ENCODE measurements around the gene DRGX. TPM values are rescaled to one million over a fixed set of nuclear protein-coding genes. Genes with fewer than 3 reads are reported as not detected.

Gene DRGX
- total RNA-seq, 2 experiments from 2014 or later, result not detected

DNA sequence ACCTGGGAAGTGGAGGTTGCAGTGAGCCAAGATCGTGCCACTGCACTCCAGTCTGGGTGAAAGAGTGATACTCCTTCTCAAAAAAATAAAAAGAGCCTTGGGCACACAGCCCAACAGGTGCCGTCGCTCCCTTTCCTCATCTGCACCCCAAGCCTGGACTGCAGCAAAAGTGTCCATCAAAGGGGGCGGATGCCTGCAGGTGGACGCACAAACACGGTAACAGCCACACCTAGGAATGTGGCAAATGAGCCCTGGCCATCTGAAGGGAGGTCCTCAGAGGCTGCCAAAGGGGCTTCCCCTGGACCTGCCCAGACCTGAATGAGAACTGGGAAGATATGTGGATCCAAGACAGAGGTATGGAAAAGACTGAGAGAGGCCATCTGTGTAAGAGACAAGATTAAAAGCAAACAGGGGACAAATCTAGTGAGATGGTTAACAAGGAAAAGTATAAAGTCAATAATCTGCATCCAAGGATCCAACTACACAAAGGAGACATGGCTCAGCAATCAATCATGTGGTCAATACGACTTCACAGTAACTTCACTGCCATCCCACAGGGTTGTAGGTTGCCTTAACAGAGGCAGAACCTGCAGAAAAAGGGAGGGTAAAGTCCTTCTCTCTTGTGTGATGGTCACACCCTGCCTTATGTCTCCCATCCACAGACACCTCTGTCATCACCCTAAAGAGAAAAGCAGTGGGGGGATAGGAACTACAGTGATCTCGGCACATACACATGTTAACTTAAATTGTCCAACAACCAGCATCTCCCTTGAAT, 25.4 kb downstream of the DRGX start:
- CTCF ChIA-PET, result no interaction called here
- H3K9me3 Mint-ChIP-seq (ENCODE audit: low read depth), result no peaks in the 10 kb centered on the region
- no peaks in the 10 kb centered on the region for H3K4me1 Mint-ChIP-seq
- no peaks in the 10 kb centered on the region for H3K36me3 Mint-ChIP-seq
- H3K4me3 Mint-ChIP-seq, result no peak overlapping the region
- ATAC-seq, result no peak
- peaks cover 15% of the 10 kb centered on the region for H3K27me3 Mint-ChIP-seq
- DNase-seq, result no peak
- H3K27ac Mint-ChIP-seq, result no peak overlapping the region

DNA sequence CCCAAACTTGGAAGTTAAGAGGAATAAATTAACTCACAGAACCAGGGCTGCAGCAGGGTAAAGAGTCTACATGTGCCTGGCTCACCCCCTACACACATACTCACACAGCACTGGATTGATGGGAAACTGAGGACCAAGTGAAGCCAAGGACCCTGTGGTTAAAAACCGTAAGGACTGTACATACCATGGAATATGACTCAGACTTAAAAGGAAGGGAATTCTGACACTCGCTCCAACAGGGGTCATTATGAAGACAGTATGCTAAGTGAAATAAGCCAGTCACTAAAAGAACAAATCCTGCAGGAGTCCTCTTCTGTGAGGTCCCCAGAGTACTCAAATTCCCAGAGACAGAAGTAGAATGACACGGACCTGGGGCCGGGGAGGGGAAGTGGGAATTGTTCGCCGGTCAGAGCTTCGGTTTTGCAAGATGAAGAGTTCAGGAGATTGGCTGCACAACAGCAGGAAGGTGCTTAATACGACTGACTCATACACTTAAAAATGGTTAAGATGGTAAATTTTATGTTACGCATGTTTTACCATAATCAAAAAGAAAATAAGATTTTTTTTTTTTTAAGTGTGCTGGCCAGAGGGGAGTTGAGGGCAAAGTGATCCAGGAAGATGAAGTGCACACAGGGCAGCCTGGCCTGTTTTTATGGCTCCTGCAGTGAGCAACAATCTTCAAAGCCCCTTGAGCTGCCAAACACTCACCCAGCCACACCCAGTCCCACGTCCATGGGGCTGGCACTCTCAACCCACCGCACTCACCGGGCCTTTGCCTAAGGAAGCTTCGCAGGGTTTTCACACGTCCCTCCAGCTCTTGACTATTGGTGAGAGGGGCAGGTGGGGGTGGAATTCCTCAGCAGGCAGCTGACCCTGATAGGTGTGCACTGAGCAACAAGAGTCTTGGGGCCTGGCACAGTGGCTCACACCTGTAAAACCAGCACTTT, 26.4 kb downstream of the DRGX start:
- ATAC-seq, result no peak
- DNase-seq, result peak; percentile 29
- CTCF ChIA-PET, result no interaction called here
- Mint-ChIP-seq H3K4me3 (no peak overlapping the region), H3K27me3 (peaks cover 8% of the 10 kb centered on the region), H3K4me1 (no peaks in the 10 kb centered on the region), H3K9me3 (ENCODE audit: low read depth) (no peaks in the 10 kb centered on the region), H3K27ac (no peak overlapping the region), H3K36me3 (no peaks in the 10 kb centered on the region)

DNA sequence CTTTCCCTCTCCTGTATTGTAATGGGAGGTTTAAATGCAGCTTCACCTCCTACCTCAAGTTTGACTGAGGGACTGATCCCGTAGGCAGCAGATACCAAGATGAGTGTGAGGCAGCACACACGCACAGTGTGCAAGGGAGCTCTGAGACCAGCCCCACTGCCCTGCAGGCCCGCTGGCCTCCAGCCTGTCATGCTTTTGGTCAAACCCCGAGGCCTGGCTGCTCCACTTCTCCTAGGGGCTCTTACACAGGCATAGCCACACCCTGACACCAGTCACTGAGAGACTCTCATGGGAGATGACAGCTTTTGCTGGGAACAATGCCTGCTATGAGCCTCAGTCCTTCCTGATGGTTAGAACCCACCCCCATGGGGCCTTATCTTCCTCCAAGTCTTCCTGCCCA, 27.6 kb downstream of the DRGX start:
- ATAC-seq (no peak), DNase-seq (peak; percentile 11)
- Mint-ChIP-seq H3K4me3 (no peak overlapping the region), H3K27me3 (peaks cover 9% of the 10 kb centered on the region), H3K4me1 (no peaks in the 10 kb centered on the region), H3K36me3 (no peaks in the 10 kb centered on the region), H3K27ac (no peak overlapping the region), H3K9me3 (ENCODE audit: low read depth) (no peaks in the 10 kb centered on the region)
- CTCF ChIA-PET, result no interaction called here

DNA sequence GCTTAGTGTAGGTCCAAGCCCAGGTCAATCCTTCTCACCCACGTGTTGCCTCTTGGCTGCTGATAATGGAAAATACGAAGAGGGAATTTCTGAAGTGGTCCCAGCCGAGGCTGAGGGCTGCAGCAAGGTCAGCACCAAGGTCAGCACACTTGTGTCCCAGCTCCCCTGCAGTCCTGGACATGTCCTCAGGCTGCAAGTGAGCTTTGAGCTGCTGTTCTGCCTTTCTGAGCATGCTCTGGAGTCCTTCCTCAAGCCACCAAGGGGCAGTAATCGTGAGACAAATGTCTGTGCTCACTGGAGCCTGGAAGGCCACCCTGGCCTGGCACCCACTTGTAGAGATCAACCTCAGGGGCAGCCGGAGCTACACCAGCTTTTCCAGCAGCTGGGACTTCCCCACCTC, 28.3 kb downstream of the DRGX start:
- DNase-seq, result peak; percentile 33
- CTCF ChIA-PET, result no interaction called here
- no peak overlapping the region for H3K4me3 Mint-ChIP-seq
- no peaks in the 10 kb centered on the region for H3K9me3 Mint-ChIP-seq (ENCODE audit: low read depth)
- no peak for ATAC-seq
- peaks cover 11% of the 10 kb centered on the region for H3K27me3 Mint-ChIP-seq
- no peaks in the 10 kb centered on the region for H3K36me3 Mint-ChIP-seq
- no peak overlapping the region for H3K27ac Mint-ChIP-seq
- H3K4me1 Mint-ChIP-seq, result no peaks in the 10 kb centered on the region

DNA sequence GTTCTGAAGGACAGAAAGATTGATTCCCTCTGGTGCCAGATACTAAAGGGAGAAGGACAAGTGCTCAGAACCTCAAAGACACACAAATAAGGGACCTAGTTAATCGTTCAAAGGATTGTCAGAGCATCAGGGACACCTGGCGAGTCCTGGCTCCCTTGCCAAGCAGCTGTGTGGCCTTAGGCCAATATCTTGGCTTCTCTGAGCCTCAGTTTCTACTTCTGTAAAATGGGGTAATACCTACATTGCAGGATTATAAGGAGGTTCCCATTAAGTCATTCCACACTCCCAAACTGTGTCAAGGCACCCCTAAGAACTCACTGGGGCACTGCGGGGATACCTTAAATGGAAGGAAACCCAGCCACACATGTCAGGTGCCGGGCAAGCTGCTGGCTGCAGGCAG, 29.4 kb downstream of the DRGX start:
- no peaks in the 10 kb centered on the region for H3K4me1 Mint-ChIP-seq
- ATAC-seq (no peak), DNase-seq (no peak)
- H3K27ac Mint-ChIP-seq, result no peak overlapping the region
- H3K27me3 Mint-ChIP-seq, result peaks cover 11% of the 10 kb centered on the region
- no peaks in the 10 kb centered on the region for H3K36me3 Mint-ChIP-seq
- H3K4me3 Mint-ChIP-seq, result no peak overlapping the region
- CTCF ChIA-PET, result no interaction called here
- H3K9me3 Mint-ChIP-seq (ENCODE audit: low read depth), result no peaks in the 10 kb centered on the region

DNA sequence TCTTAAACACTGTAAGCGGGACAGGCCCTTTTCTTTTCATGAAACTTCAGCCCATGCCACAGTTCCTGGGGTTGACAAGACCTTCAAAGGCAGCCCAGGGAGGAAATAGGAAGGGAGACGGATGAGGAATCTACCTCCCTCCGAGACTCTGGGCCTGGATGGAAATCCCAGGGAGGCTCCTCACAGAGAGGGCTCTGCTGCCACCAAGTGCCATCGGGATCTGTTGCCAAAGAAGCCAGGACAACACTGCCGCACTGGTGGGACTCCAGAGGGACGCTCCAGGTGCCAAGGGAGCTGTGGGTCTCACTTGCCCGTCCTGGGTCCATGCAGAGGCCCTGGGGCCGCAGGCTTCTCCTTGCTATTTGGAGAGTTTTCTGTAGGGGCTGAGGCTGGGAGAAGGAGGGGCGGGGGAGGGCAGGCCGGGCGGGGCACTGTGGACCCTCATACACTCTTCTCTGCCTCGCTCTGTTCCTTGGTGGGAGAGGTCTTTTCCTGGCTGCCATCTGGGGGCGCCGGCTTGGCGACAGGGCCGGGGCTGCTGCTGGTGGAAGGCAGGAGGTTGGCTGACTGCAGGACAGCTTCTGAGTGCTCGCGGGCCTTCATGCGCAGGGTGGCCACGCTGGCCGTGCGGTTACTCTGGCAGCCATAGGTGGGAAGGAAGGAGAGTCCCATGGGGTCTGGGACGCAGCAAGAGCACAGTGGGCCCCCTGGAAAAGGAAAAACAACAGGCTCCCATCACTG, 30.0 kb downstream of the DRGX start:
- Mint-ChIP-seq H3K27me3 (peaks cover 11% of the 10 kb centered on the region), H3K9me3 (ENCODE audit: low read depth) (no peaks in the 10 kb centered on the region), H3K4me1 (no peaks in the 10 kb centered on the region), H3K4me3 (no peak overlapping the region), H3K36me3 (no peaks in the 10 kb centered on the region), H3K27ac (no peak overlapping the region)
- DNase-seq, result peak; percentile 21
- no peak for ATAC-seq
- CTCF ChIA-PET, result no interaction called here

DNA sequence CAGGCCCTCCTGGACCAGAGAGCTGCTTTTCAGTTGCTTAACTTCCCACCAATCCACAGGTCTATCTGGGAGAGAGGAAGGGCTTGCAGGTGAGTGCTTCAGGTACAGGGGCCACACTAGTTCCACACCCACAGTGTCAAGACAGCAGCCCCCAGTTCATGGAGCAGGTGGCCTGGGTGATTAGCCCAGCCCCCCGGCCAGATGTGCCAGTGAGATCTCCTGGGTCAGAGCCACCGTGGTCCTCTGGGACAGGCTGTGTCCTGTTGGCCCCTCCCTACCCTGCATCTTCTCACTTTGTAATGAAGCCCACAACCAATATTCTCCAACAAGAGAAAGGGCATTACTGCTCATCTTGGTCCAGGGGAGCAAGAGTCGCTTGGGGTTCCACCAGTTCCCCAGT, 30.6 kb downstream of the DRGX start:
- ATAC-seq, result no peak
- Mint-ChIP-seq H3K4me1 (no peaks in the 10 kb centered on the region), H3K4me3 (no peak overlapping the region), H3K27ac (no peak overlapping the region), H3K27me3 (peaks cover 11% of the 10 kb centered on the region), H3K9me3 (ENCODE audit: low read depth) (no peaks in the 10 kb centered on the region), H3K36me3 (no peaks in the 10 kb centered on the region)
- CTCF ChIA-PET, result no interaction called here
- peak; percentile 14 for DNase-seq

DNA sequence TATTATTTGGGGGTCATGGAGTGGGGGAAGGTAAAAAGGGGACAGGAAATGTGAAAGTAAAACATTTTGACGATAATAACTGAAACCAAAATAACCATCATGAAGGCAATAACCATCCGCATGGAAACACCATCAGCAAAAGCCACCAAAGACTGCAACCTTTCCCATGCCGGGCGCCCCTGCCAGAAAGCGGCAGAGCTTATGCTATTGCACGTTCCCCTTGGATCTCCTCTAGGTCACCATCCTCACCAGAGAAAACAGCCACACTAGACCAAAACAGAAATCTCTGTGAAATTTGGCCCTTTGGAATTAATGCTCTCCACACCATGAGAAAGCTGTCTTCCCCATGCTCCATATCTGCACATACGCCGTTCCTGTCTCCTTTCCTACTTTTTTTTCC, 31.1 kb downstream of the DRGX start:
- no peak for ATAC-seq
- Mint-ChIP-seq H3K4me3 (no peak overlapping the region), H3K4me1 (no peaks in the 10 kb centered on the region), H3K36me3 (no peaks in the 10 kb centered on the region), H3K27me3 (peaks cover 11% of the 10 kb centered on the region), H3K9me3 (ENCODE audit: low read depth) (no peaks in the 10 kb centered on the region), H3K27ac (no peak overlapping the region)
- DNase-seq, result peak; percentile 21
- CTCF ChIA-PET, result no interaction called here

DNA sequence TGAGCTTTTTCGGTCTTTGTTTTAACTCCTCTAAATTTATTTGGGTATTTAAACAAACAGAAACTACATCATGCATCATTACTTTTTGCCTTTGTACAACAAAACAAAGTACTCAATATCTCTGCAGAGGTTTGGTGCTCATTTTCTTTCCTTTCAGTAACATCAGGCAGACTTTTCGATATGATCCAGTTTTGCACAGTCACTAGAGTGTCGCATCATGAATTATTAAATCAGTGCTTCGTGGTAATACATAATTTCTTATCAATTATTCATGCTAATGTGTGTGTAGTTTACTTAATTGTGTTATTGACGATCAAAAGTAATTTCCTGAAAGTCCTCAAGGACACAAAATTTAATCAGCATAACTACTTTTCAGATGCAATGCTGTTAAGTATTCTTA, 31.8 kb downstream of the DRGX start:
- Mint-ChIP-seq H3K9me3 (ENCODE audit: low read depth) (no peaks in the 10 kb centered on the region), H3K27me3 (peaks cover 11% of the 10 kb centered on the region), H3K27ac (no peak overlapping the region), H3K4me3 (no peak overlapping the region), H3K36me3 (no peaks in the 10 kb centered on the region), H3K4me1 (no peaks in the 10 kb centered on the region)
- DNase-seq, result no peak
- ATAC-seq, result no peak
- CTCF ChIA-PET, result no interaction called here

DNA sequence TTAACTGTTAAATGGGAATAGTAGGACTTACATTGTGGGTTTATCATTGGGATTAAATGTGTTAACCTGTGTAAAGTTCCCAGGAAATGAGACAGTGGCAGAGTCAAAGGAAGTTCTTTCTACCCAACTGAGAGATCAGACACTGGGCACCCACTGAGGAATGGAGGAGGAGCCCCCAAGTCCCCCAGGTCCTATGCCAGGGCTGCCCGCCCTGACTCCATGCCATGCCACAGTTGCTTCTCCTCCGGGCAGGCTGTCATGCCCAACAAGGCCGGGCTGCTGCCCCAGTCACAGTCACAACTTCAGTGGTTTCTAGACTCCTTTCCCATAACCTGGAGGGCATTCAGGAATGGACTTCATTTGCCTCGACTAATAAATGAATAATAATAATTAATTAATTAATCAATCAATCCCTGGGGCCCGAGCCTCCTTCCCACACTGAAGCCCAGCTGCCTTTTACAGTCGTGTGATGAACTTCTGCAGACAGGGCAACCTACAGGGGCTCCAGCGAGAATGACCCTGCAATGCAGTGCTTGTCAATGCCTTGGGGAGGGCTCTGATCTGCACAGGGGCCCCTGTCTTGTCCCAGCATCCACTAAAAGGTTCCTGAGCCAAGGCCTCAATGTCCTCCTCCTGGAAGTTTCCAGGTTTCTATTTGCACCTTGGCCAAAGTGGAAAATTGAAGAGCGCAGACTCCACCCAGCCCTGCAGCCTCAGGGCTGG, 32.4 kb downstream of the DRGX start:
- no peaks in the 10 kb centered on the region for H3K9me3 Mint-ChIP-seq (ENCODE audit: low read depth)
- H3K4me3 Mint-ChIP-seq, result no peak overlapping the region
- ATAC-seq (no peak), DNase-seq (peak; percentile 16)
- H3K27ac Mint-ChIP-seq, result no peak overlapping the region
- H3K36me3 Mint-ChIP-seq, result no peaks in the 10 kb centered on the region
- no peaks in the 10 kb centered on the region for H3K4me1 Mint-ChIP-seq
- CTCF ChIA-PET, result no interaction called here
- peaks cover 11% of the 10 kb centered on the region for H3K27me3 Mint-ChIP-seq

DNA sequence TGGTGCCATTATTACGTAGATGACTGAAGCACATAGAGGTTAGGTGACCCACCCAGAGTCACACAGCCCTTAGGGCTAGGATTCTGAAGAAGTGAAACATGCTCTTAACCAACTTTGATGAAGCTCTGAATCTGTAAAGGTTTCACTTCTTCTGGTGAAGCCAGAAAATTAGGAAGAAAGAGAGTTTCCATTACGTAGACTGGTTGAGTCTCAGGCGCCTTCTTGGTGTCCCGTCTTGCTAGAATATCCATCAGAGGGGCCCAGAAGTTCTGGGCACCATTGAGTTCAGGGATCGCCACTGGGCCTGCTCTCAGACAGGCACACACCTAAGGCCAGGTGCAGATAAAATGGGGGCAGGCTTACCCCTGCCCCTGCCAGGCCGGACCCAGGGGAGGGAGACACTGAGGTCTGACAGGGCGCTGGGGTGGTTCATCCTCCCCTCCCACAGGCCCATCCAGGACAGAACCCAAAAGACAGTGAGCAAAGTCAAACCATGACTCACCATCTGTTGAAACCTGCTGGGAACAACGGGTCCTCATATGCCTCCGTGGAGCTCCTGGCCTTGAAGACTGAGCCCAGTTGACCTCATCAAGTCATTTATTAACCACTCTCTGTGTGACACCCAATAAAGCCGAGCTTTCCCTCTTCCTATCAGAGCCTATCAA, 33.2 kb downstream of the DRGX start:
- DNase-seq (peak; percentile 7), ATAC-seq (no peak)
- H3K36me3 Mint-ChIP-seq, result no peaks in the 10 kb centered on the region
- H3K4me1 Mint-ChIP-seq, result no peaks in the 10 kb centered on the region
- no peaks in the 10 kb centered on the region for H3K9me3 Mint-ChIP-seq (ENCODE audit: low read depth)
- CTCF ChIA-PET, result interaction anchor here (1.7 kb wide), 1 partner anchor 149 kb away, joined by 4 read pairs; no protein-coding TSS in a partner anchor
- H3K27me3 Mint-ChIP-seq, result peaks cover 8% of the 10 kb centered on the region
- no peak overlapping the region for H3K4me3 Mint-ChIP-seq
- no peak overlapping the region for H3K27ac Mint-ChIP-seq

DNA sequence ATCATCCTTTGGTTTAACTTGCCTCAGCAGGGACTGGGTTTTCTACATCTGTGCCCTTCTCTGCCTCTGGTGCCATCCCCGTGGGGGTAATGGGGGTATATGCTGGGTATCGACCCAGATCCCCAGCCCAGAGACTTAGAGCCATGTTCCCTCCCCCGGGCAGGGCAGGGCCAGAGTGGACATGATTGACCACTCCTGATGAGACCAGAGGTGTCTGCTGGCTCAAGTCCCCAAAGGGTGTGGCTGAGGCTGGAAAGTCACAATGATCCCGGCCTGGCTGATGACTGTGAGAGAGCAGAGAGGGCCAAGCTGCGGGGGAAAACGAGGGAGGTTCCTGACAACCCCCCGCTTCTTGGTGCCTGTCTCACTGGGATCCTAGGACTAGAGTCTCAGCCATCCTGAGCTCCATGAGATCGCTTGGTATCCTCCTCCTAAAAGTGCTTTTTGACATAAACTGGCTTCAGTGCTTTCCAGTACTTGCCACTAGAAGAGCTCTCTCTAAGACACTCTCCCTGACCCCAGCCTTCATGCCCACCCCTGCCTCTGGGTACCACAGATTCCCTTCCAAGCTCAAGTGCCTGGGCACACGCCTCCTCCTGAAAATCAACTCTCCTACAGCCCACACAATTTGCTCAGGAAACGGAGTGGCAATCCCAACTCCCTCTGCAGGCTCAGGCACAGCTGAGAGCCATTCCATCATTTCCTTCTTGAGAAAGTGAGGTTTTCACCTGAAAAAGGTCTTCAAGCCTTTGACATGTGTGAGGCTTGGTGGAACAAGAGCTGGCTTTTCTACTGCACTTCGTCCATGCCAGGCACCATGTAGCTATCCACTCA, 33.9 kb downstream of the DRGX start:
- no peak for ATAC-seq
- Mint-ChIP-seq H3K27me3 (peaks cover 10% of the 10 kb centered on the region), H3K4me3 (no peak overlapping the region), H3K9me3 (ENCODE audit: low read depth) (no peaks in the 10 kb centered on the region), H3K4me1 (peaks cover 1% of the 10 kb centered on the region), H3K27ac (no peak overlapping the region), H3K36me3 (no peaks in the 10 kb centered on the region)
- CTCF ChIA-PET, result interaction anchor here (1.7 kb wide), 1 partner anchor 150 kb away, joined by 4 read pairs; no protein-coding TSS in a partner anchor
- DNase-seq, result peak; percentile 22

All from activated CD8-positive, alpha-beta memory T cell treated with anti-CD3 and anti-CD28 coated beads, Interleukin-2, amount 10 ng/mL, durations not matched to agents 7 days and 5 days (primary cell).